PC-3 (cell line): ENCODE data around the gene RASA4. TPM values are rescaled to one million over a fixed set of nuclear protein-coding genes. Genes with fewer than 3 reads are reported as not detected.
"Not testable (repeated sequence)": the region's sequence is repeated elsewhere in the genome, so short reads cannot be mapped to it uniquely, and the experiment has no call there.

Source experiments
- ATAC-seq: fragments of 200-7000 bp; cut with Tn5 transposase; 2 replicates; pipeline ENCODE4 v1.9.1; 2020; ENCODE audit warnings: mild to moderate bottlenecking, moderate library complexity
- BruUV-seq: library from RNA; stranded (reverse); fragments of 400-500 nt; replicated peaks from 2 replicates; lab custom pipeline; 2021; lab: Mats Ljungman, UMichigan
- CTCF ChIA-PET: fragments of 300-600 bp; sonication (Branson Sonifier 250); formaldehyde crosslinking; loops from one replicate; lab custom pipeline; 2022; ENCODE audit warnings: antibody characterized with exemption; lab: Charles Lee
- POLR2A ChIA-PET: fragments of 300-600 bp; sonication (Branson Sonifier 250); formaldehyde crosslinking; loops from one replicate; lab custom pipeline; 2022; ENCODE audit warnings: antibody characterized with exemption; ENCODE audit not compliant: unreplicated experiment; lab: Charles Lee
- DNase-seq: peaks from one replicate; pipeline ENCODE4 v3.0.0-alpha.2; 2015
- H2AFZ ChIP-seq: fragments of 300-600 bp; sonication (generic); 2 replicates; pipeline ENCODE4 v1.6.0; 2016; ENCODE audit warnings: antibody characterized with exemption, low read length
- H3F3A ChIP-seq: fragments of 300-600 bp; sonication (generic); one replicate; pipeline ENCODE4 v1.6.0; 2017; ENCODE audit warnings: antibody characterized with exemption, low read length, control low read depth, mild to moderate bottlenecking; ENCODE audit not compliant: unreplicated experiment
- H3K27ac ChIP-seq: fragments of 300-600 bp; sonication (generic); 2 replicates; pipeline ENCODE4 v1.5.1; 2016; ENCODE audit warnings: mild to moderate bottlenecking, low read length
- H3K27me3 ChIP-seq: fragments of 300-600 bp; sonication (generic); 2 replicates; pipeline ENCODE4 v1.6.1; 2016; ENCODE audit warnings: low read length, mixed read lengths
- H3K36me3 ChIP-seq: fragments of 300-600 bp; sonication (generic); 2 replicates; pipeline ENCODE4 v1.6.1; 2016; ENCODE audit warnings: low read depth, mixed run types, low read length, mixed read lengths
- H3K4me1 ChIP-seq: fragments of 300-600 bp; sonication (generic); 2 replicates; pipeline ENCODE4 v1.5.1; 2016; ENCODE audit warnings: low read length; ENCODE audit not compliant: insufficient read depth
- H3K4me2 ChIP-seq: fragments of 300-600 bp; sonication (generic); 2 replicates; pipeline ENCODE4 v1.6.0; 2016; ENCODE audit warnings: low read length
- H3K4me3 ChIP-seq: fragments of 300-600 bp; sonication (generic); 2 replicates; pipeline ENCODE4 v1.5.1; 2016; ENCODE audit warnings: mild to moderate bottlenecking, low read length, mixed read lengths
- H3K79me2 ChIP-seq: fragments of 300-600 bp; sonication (generic); 2 replicates; pipeline ENCODE4 v1.6.1; 2017; ENCODE audit warnings: low read length, mixed read lengths
- H3K9ac ChIP-seq: fragments of 300-600 bp; sonication (generic); 2 replicates; pipeline ENCODE4 v1.6.0; 2016; ENCODE audit warnings: mild to moderate bottlenecking, low read length
- H3K9me2 ChIP-seq: fragments of 300-600 bp; sonication (generic); replicated peaks from 2 replicates; pipeline ENCODE4 v1.6.1; 2016; ENCODE audit warnings: mixed run types, low read length, mixed read lengths
- H3K9me3 ChIP-seq: fragments of 300-600 bp; sonication (generic); 2 replicates; pipeline ENCODE4 v1.6.1; 2016; ENCODE audit warnings: low read length, mixed read lengths
- H4K20me1 ChIP-seq: fragments of 300-600 bp; sonication (generic); 2 replicates; pipeline ENCODE4 v1.6.1; 2016; ENCODE audit warnings: low read length, mixed read lengths
- intact Hi-C: fragments of 100-400 bp; cut with micrococcal nuclease; formaldehyde crosslinking; loops from 2 replicates; pipeline ENCODE4 v1.9.0; 2023
- total RNA-seq: library from RNA; depleted of rRNA; stranded (reverse); fragments of >200 nt; gene quantifications from 2 replicates; pipeline ENCODE4 v1.2.3, GENCODE V29; 2014; rRNA removed

The RASA4 gene
- total RNA-seq, 1 experiment from 2014 or later: 6.7 TPM

- ATAC-seq, H3K27me3 ChIP-seq, H3K9me2 ChIP-seq, H4K20me1 ChIP-seq, H3K4me1 ChIP-seq, intact Hi-C loops, H3K4me2 ChIP-seq, H3K79me2 ChIP-seq, BruUV-seq, H3K9ac ChIP-seq, H3K27ac ChIP-seq, H3K9me3 ChIP-seq, H3K4me3 ChIP-seq, H3K36me3 ChIP-seq, H2AFZ ChIP-seq, DNase-seq, POLR2A ChIA-PET, H3F3A ChIP-seq, CTCF ChIA-PET: not testable (repeated sequence)
Observed at GRCh38 chr7:102527182-102527581, 89.4 kb downstream of the RASA4 start.

GRCh38 chr7:102524803-102525202 lies 91.8 kb downstream of the RASA4 start:
- BruUV-seq, H3K27me3 ChIP-seq, H3K4me1 ChIP-seq, H3K4me2 ChIP-seq, H3K36me3 ChIP-seq, H3K9me3 ChIP-seq, H3F3A ChIP-seq, H3K4me3 ChIP-seq, intact Hi-C loops, CTCF ChIA-PET, DNase-seq, H3K79me2 ChIP-seq, ATAC-seq, H4K20me1 ChIP-seq, H3K27ac ChIP-seq, H3K9me2 ChIP-seq, H3K9ac ChIP-seq, H2AFZ ChIP-seq, POLR2A ChIA-PET: not testable (repeated sequence)

Other genes with a start within 250 kb of the RASA4 start
- gene PRKRIP1, start 220.4 kb downstream of the RASA4 start, total RNA-seq: 28.9 and 49.4 TPM in 2 replicates
- 20.8 and 21.5 TPM in 2 replicates for gene ORAI2, start 183.2 kb downstream of the RASA4 start, total RNA-seq
- 21.3 and 31.0 TPM in 2 replicates for gene ALKBH4, start 151.9 kb downstream of the RASA4 start, total RNA-seq
- gene LRWD1, start 151.8 kb downstream of the RASA4 start, total RNA-seq: 41.8 and 69.5 TPM in 2 replicates
- gene POLR2J, start 137.8 kb downstream of the RASA4 start, total RNA-seq: 71.6 and 101 TPM in 2 replicates
- 10.2 and 17.2 TPM in 2 replicates for gene RASA4B, start 99.0 kb downstream of the RASA4 start, total RNA-seq
- gene UPK3BL2, start 73.1 kb downstream of the RASA4 start, total RNA-seq: 22.5 and 25.7 TPM in 2 replicates
- gene SPDYE2, start 65.5 kb downstream of the RASA4 start, total RNA-seq: not detected in 2 replicates
- gene POLR2J3, start 44.2 kb downstream of the RASA4 start, total RNA-seq: 14.5 and 35.2 TPM in 2 replicates
- gene UPK3BL1, start 26.0 kb upstream of the RASA4 start, total RNA-seq: 20.2 and 22.7 TPM in 2 replicates
- gene SPDYE2B, start 33.6 kb upstream of the RASA4 start, total RNA-seq: not detected in 2 replicates
- gene POLR2J2, start 54.9 kb upstream of the RASA4 start, total RNA-seq: 3.6 and 4.1 TPM in 2 replicates
- 10.0 and 12.8 TPM in 2 replicates for gene FAM185A, start 132.2 kb upstream of the RASA4 start, total RNA-seq